ENCODE measurements around the gene PPIP5K2. TPM values are rescaled to one million over a fixed set of nuclear protein-coding genes. Genes with fewer than 3 reads are reported as not detected.

PPIP5K2 gene
- total and polyA plus RNA-seq, 2 donors (not counting 3 experiments of a cell fraction or from before 2014, with no cell fraction given), result 20.8 to 69.4 TPM

- Histone ChIP-seq H3K4me2 (ENCODE audit: insufficient read depth, low read length) (no peak overlapping the region), H3K79me2 (ENCODE audit: control insufficient read depth, insufficient read depth, low read length) (peaks cover 6% of the 10 kb centered on the region), H3K9me1 (replicated peaks; ENCODE audit: control insufficient read depth, extremely low read depth, insufficient read depth, low read length) (no peaks in the 10 kb centered on the region), H3K4me1 (ENCODE audit: control insufficient read depth, extremely low read depth, insufficient read depth, low read length) (no peaks in the 10 kb centered on the region), H3K36me3 (ENCODE audit: control insufficient read depth in 2 of 2, extremely low read depth in 1 of 2, insufficient read depth in 2 of 2, low read length in 2 of 2) (no peaks in the 10 kb centered on the region), H3K4me3 (replicated peaks in 1 of 3; ENCODE audit: insufficient read depth in 1 of 3, low read depth in 1 of 3, low read length in 3 of 3) (no peak overlapping the region), H3K27ac (ENCODE audit: insufficient read depth, low read depth, low read length) (no peak overlapping the region), H2AFZ (ENCODE audit: low read depth, low read length) (no peak overlapping the region), H3K9me3 (replicated peaks; ENCODE audit: control insufficient read depth, insufficient read depth, low read length) (no peaks in the 10 kb centered on the region), H4K20me1 (replicated peaks; ENCODE audit: control insufficient read depth, extremely low read depth, insufficient read depth, low read length) (no peaks in the 10 kb centered on the region), H3K27me3 (ENCODE audit: control insufficient read depth in 2 of 2, insufficient read depth in 2 of 2, low read length in 2 of 2) (no peaks in the 10 kb centered on the region), H3K9ac (replicated peaks; ENCODE audit: extremely low read depth, insufficient read depth, low read length) (no peak overlapping the region)
- no peak for FAIRE-seq
- TF ChIP-seq POLR2AphosphoS5 (IDR thresholded peaks at IDR 0.05; ENCODE audit: insufficient read depth, low read depth, low read length), result no peak
- no peak for TF ChIP-seq MAX (IDR thresholded peaks at IDR 0.05; ENCODE audit: insufficient read depth, insufficient read length)
- TF ChIP-seq POLR2A (IDR thresholded peaks at IDR 0.05; ENCODE audit: low read depth, low read length), result no peak
- no peak for TF ChIP-seq MYC (IDR thresholded peaks at IDR 0.05; ENCODE audit: low read depth, low read length)
- TF ChIP-seq JUN (IDR thresholded peaks at IDR 0.05; ENCODE audit: borderline replicate concordance, insufficient read depth, insufficient read length, low read depth), result no peak
- TF ChIP-seq EZH2 (IDR thresholded peaks at IDR 0.05; ENCODE audit: borderline replicate concordance, low read depth, low read length, severe bottlenecking), result no peak
- POLR2A ChIA-PET, result no interaction called here
- dilution Hi-C loops (cut with MboI; ENCODE audit: extremely low pct_ligation_motif_present, low sequenced_read_pairs), result no loop called here
- intact Hi-C loops (cut with micrococcal nuclease), result no loop called here
- no TSS peak for BruUV-seq (replicated peaks)
- CTCF ChIA-PET, result no interaction called here
- no peak for DNase-seq (ENCODE audit: low read depth, low spot score)
These were observed 12.6 kb downstream of the PPIP5K2 start for GRCh38 chr5:103132684-103133083.

DNA sequence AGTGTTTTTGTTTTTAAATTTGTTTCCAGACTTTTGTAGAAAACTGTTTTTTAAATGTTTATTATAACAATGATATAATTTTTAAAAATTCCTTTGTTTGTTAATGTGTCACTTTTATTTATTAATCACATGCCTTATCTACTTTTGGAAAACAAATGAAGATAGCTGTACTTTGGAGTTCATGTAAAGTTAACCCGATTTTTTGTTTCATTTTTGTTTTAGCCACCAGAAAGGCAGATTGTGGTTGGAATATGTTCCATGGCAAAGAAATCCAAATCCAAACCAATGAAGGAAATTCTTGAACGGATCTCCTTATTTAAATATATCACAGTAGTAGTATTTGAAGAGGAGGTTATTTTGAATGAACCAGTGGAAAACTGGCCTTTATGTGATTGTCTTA, 13.1 kb downstream of the PPIP5K2 start:
- dilution Hi-C loops (cut with MboI; ENCODE audit: extremely low pct_ligation_motif_present, low sequenced_read_pairs), result no loop called here
- Histone ChIP-seq H3K79me2 (ENCODE audit: control insufficient read depth, insufficient read depth, low read length) (peaks cover 6% of the 10 kb centered on the region), H3K27me3 (ENCODE audit: control insufficient read depth in 2 of 2, insufficient read depth in 2 of 2, low read length in 2 of 2) (no peaks in the 10 kb centered on the region), H4K20me1 (replicated peaks; ENCODE audit: control insufficient read depth, extremely low read depth, insufficient read depth, low read length) (no peaks in the 10 kb centered on the region), H3K9me3 (replicated peaks; ENCODE audit: control insufficient read depth, insufficient read depth, low read length) (no peaks in the 10 kb centered on the region), H3K4me3 (replicated peaks in 1 of 3; ENCODE audit: insufficient read depth in 1 of 3, low read depth in 1 of 3, low read length in 3 of 3) (no peak overlapping the region), H2AFZ (ENCODE audit: low read depth, low read length) (no peak overlapping the region), H3K4me1 (ENCODE audit: control insufficient read depth, extremely low read depth, insufficient read depth, low read length) (no peaks in the 10 kb centered on the region), H3K9ac (replicated peaks; ENCODE audit: extremely low read depth, insufficient read depth, low read length) (no peak overlapping the region), H3K36me3 (ENCODE audit: control insufficient read depth in 2 of 2, extremely low read depth in 1 of 2, insufficient read depth in 2 of 2, low read length in 2 of 2) (no peaks in the 10 kb centered on the region), H3K9me1 (replicated peaks; ENCODE audit: control insufficient read depth, extremely low read depth, insufficient read depth, low read length) (no peaks in the 10 kb centered on the region), H3K27ac (ENCODE audit: insufficient read depth, low read depth, low read length) (no peak overlapping the region), H3K4me2 (ENCODE audit: insufficient read depth, low read length) (no peak overlapping the region)
- ChIA-PET POLR2A (no interaction called here), CTCF (no interaction called here)
- DNase-seq (ENCODE audit: low read depth, low spot score), result no peak
- no peak for FAIRE-seq
- intact Hi-C loops (cut with micrococcal nuclease), result no loop called here
- no peak for TF ChIP-seq FOS (IDR thresholded peaks at IDR 0.05; ENCODE audit: borderline replicate concordance, insufficient read depth, low read length)
- TF ChIP-seq JUN (IDR thresholded peaks at IDR 0.05; ENCODE audit: borderline replicate concordance, insufficient read depth, insufficient read length, low read depth), result no peak
- no peak for TF ChIP-seq MYC (IDR thresholded peaks at IDR 0.05; ENCODE audit: low read depth, low read length)
- TF ChIP-seq POLR2AphosphoS5 (IDR thresholded peaks at IDR 0.05; ENCODE audit: insufficient read depth, low read depth, low read length), result no peak
- TF ChIP-seq, protein P1, sequence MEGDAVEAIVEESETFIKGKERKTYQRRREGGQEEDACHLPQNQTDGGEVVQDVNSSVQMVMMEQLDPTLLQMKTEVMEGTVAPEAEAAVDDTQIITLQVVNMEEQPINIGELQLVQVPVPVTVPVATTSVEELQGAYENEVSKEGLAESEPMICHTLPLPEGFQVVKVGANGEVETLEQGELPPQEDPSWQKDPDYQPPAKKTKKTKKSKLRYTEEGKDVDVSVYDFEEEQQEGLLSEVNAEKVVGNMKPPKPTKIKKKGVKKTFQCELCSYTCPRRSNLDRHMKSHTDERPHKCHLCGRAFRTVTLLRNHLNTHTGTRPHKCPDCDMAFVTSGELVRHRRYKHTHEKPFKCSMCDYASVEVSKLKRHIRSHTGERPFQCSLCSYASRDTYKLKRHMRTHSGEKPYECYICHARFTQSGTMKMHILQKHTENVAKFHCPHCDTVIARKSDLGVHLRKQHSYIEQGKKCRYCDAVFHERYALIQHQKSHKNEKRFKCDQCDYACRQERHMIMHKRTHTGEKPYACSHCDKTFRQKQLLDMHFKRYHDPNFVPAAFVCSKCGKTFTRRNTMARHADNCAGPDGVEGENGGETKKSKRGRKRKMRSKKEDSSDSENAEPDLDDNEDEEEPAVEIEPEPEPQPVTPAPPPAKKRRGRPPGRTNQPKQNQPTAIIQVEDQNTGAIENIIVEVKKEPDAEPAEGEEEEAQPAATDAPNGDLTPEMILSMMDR (IDR thresholded peaks at IDR 0.05; ENCODE audit: extremely low read depth in 1 of 2, insufficient read depth in 1 of 2, low read depth in 1 of 2, low read length in 2 of 2), result no peak
- TF ChIP-seq GATA2 (IDR thresholded peaks at IDR 0.05; ENCODE audit: insufficient read depth, insufficient read length, low read depth, low read length), result no peak
- TF ChIP-seq POLR2A (IDR thresholded peaks at IDR 0.05; ENCODE audit: low read depth, low read length), result no peak
- no TSS peak for BruUV-seq (replicated peaks)
